ENCODE data around the gene TRAK1.

DNA sequence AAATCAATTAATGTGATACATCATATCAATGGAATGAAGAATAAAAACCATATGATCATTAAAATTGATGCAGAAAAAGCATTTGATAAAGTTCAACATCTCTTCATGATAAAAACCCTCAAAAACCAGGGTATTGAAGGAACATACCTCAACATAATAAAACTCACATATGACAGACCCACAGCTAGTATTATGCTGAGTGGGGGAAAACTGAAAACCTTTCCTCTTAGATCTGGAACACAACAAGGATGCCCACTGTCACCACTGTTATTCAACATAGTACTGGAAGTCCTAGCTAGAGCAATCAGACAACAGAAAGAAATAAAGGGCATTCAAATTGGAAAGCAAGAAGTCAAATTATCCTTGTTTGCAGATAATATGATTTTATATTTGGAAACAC, 144.4 kb downstream of the TRAK1 start:
- TF ChIP-seq GATA2 (IDR thresholded peaks at IDR 0.05; ENCODE audit: low read depth, low read length) = no peak
- no peak for TF ChIP-seq GATA3 (IDR thresholded peaks at IDR 0.05; ENCODE audit: low read depth, low read length)

Data from SH-SY5Y (cell line).